Naive B cell (primary cell): Measurements from ENCODE around the gene LAMA5. TPM values are rescaled to one million over a fixed set of nuclear protein-coding genes. Genes with fewer than 3 reads are reported as not detected.

Experiments
- ATAC-seq, 2 donors: fragments of 150-1000 bp; cut with Tn5 transposase; 2 replicates each; pipeline ENCODE4 v1.10.0; 2021; ENCODE audit warnings: low read depth in 2 of 2, mild to moderate bottlenecking in 2 of 2, moderate library complexity in 2 of 2
- DNase-seq: peaks from one replicate; pipeline ENCODE4 v3.0.0; 2022
- H3K27ac Mint-ChIP-seq, 6 donors: one replicate each; pipeline ENCODE4 v1.8.0; 2020 to 2022; ENCODE audit warnings: mild to moderate bottlenecking in 6 of 6, mixed read lengths in 6 of 6, moderate library complexity in 5 of 6, inconsistent platforms in 2 of 6
- H3K27me3 Mint-ChIP-seq, 3 donors: one replicate each; pipeline ENCODE4 v1.8.0; 2021 to 2022; ENCODE audit warnings: mixed read lengths in 3 of 3, mild to moderate bottlenecking in 1 of 3
- H3K36me3 Mint-ChIP-seq, 2 donors: one replicate each; pipeline ENCODE4 v1.8.0; 2020 to 2022; ENCODE audit warnings: mixed read lengths in 2 of 2, inconsistent platforms in 1 of 2, mild to moderate bottlenecking in 1 of 2
- H3K4me1 Mint-ChIP-seq, 3 donors: one replicate each; pipeline ENCODE4 v1.8.0; 2020 to 2022; ENCODE audit warnings: mixed read lengths in 3 of 3, inconsistent platforms in 1 of 3, mild to moderate bottlenecking in 1 of 3, moderate library complexity in 1 of 3
- H3K4me3 Mint-ChIP-seq, 8 donors: one replicate each; pipeline ENCODE4 v1.8.0; 2020 to 2022; ENCODE audit warnings: mild to moderate bottlenecking in 8 of 8, mixed read lengths in 8 of 8, moderate library complexity in 8 of 8, inconsistent platforms in 2 of 8
- H3K9me3 Mint-ChIP-seq, 7 donors: one replicate each; pipeline ENCODE4 v1.8.0; 2020 to 2022; ENCODE audit warnings: mixed read lengths in 7 of 7, mild to moderate bottlenecking in 5 of 7, inconsistent platforms in 2 of 7, moderate library complexity in 1 of 7
- polyA plus RNA-seq, 6 donors: library from polyadenylated mRNA; unstranded; fragments of 300-500 nt; fragmentation: Illumina TruSeq; gene quantifications; one replicate each; pipeline ENCODE4 v1.2.3, GENCODE V29; 2021; ENCODE audit warnings: low read depth in 6 of 6

The LAMA5 gene
- polyA plus RNA-seq, 6 donors from 2014 or later = 0.50 to 11.9 (median 6.1) TPM

- no peak for ATAC-seq
- H3K9me3 Mint-ChIP-seq = no peaks in the 10 kb centered on the region
- peaks cover 5 to 18% (median 11%) of the 10 kb centered on the region in 3 donors for H3K27me3 Mint-ChIP-seq
- H3K4me3 Mint-ChIP-seq = peak overlapping the region in 6 of 8 donors; percentile 30 to 83 (median 64)
- no peak overlapping the region for H3K27ac Mint-ChIP-seq
- H3K4me1 Mint-ChIP-seq = peaks cover 18 to 28% (median 24%) of the 10 kb centered on the region in 3 donors
- no peaks in the 10 kb centered on the region for H3K36me3 Mint-ChIP-seq
- no peak for DNase-seq
Observed at GRCh38 chr20:62368976-62369814, 2.1 kb upstream of the LAMA5 start.

- ATAC-seq = no peak
- Mint-ChIP-seq H3K9me3 (no peaks in the 10 kb centered on the region), H3K27ac (peak overlapping the region in 2 of 6 donors; percentile 57 to 66), H3K36me3 (no peaks in the 10 kb centered on the region), H3K4me1 (peaks cover 15 to 27% (median 25%) of the 10 kb centered on the region in 3 donors), H3K4me3 (peak overlapping the region; percentile 74 to 91 (median 87)), H3K27me3 (peaks cover 5 to 18% (median 11%) of the 10 kb centered on the region in 3 donors)
- no peak for DNase-seq
Observed at GRCh38 chr20:62368392-62368975, 1.4 kb upstream of the LAMA5 start.

- Mint-ChIP-seq H3K27me3 (peaks cover 4 to 17% (median 5%) of the 10 kb centered on the region in 3 donors), H3K4me1 (peaks cover 15 to 32% (median 22%) of the 10 kb centered on the region in 3 donors), H3K36me3 (no peaks in the 10 kb centered on the region), H3K9me3 (no peaks in the 10 kb centered on the region), H3K27ac (peak overlapping the region in 3 of 6 donors; percentile 57 to 87 (median 75)), H3K4me3 (peak overlapping the region; percentile 74 to 91 (median 87))
- peak; percentile 33 for DNase-seq
- peak; percentile 14 to 17 for ATAC-seq
Observed at GRCh38 chr20:62367633-62368391, 700 bp upstream of the LAMA5 start.

GRCh38 chr20:62366370-62367135 lies 559 bp downstream of the LAMA5 start:
- Mint-ChIP-seq H3K9me3 (no peaks in the 10 kb centered on the region), H3K4me1 (peaks cover 15 to 37% (median 24%) of the 10 kb centered on the region in 3 donors), H3K36me3 (no peaks in the 10 kb centered on the region), H3K27me3 (peaks cover 0 to 14% (median 4%) of the 10 kb centered on the region in 3 donors), H3K27ac (no peak overlapping the region), H3K4me3 (peak overlapping the region; percentile 32 to 87 (median 76))
- peak; percentile 56 for ATAC-seq
- peak; percentile 51 for DNase-seq

GRCh38 chr20:62365814-62366369 lies 1.2 kb downstream of the LAMA5 start:
- ATAC-seq (peak in 1 of 2 donors; percentile 22), DNase-seq (no peak)
- Mint-ChIP-seq H3K9me3 (no peaks in the 10 kb centered on the region), H3K27me3 (peaks cover 0 to 14% (median 4%) of the 10 kb centered on the region in 3 donors), H3K36me3 (no peaks in the 10 kb centered on the region), H3K4me1 (peaks cover 15 to 37% (median 24%) of the 10 kb centered on the region in 3 donors), H3K4me3 (peak overlapping the region; percentile 32 to 87 (median 75)), H3K27ac (peak overlapping the region in 2 of 6 donors; percentile 39 to 61)

- H3K36me3 Mint-ChIP-seq = no peaks in the 10 kb centered on the region
- peaks cover 0 to 14% (median 4%) of the 10 kb centered on the region in 3 donors for H3K27me3 Mint-ChIP-seq
Observed at GRCh38 chr20:62364911-62365736, 2.0 kb downstream of the LAMA5 start.

GRCh38 chr20:62363920-62364851 lies 2.9 kb downstream of the LAMA5 start:
- Mint-ChIP-seq H3K36me3 (no peaks in the 10 kb centered on the region), H3K9me3 (no peaks in the 10 kb centered on the region), H3K4me3 (peak overlapping the region in 3 of 8 donors; percentile 43 to 81 (median 79)), H3K4me1 (peaks cover 12 to 37% (median 26%) of the 10 kb centered on the region in 3 donors), H3K27me3 (peaks cover 0 to 10% (median under 1%) of the 10 kb centered on the region in 3 donors), H3K27ac (peak overlapping the region in 2 of 6 donors; percentile 31 to 60)
- ATAC-seq (no peak), DNase-seq (no peak)

More at GRCh38 chr20:62364911-62365736, 2.0 kb downstream of the LAMA5 start:
- DNase-seq = no peak
- peaks cover 15 to 37% (median 25%) of the 10 kb centered on the region in 3 donors for H3K4me1 Mint-ChIP-seq
- no peaks in the 10 kb centered on the region for H3K9me3 Mint-ChIP-seq
- peak overlapping the region; percentile 16 to 87 (median 70) for H3K4me3 Mint-ChIP-seq
- H3K27ac Mint-ChIP-seq = peak overlapping the region in 1 of 6 donors; percentile 39
- no peak for ATAC-seq

GRCh38 chr20:62362991-62363919 lies 3.9 kb downstream of the LAMA5 start:
- DNase-seq = no peak
- no peak for ATAC-seq
- H3K9me3 Mint-ChIP-seq = no peaks in the 10 kb centered on the region
- peak overlapping the region in 2 of 8 donors; percentile 38 to 79 for H3K4me3 Mint-ChIP-seq
- H3K27me3 Mint-ChIP-seq = peaks cover 0 to 1% (median 0%) of the 10 kb centered on the region in 3 donors
- peaks cover 12 to 34% (median 25%) of the 10 kb centered on the region in 3 donors for H3K4me1 Mint-ChIP-seq
- peak overlapping the region in 3 of 6 donors; percentile 31 to 60 (median 57) for H3K27ac Mint-ChIP-seq
- H3K36me3 Mint-ChIP-seq = no peaks in the 10 kb centered on the region

GRCh38 chr20:62362590-62362940 lies 4.5 kb downstream of the LAMA5 start:
- no peak for ATAC-seq
- no peak overlapping the region for H3K4me3 Mint-ChIP-seq
- H3K36me3 Mint-ChIP-seq = no peaks in the 10 kb centered on the region
- H3K9me3 Mint-ChIP-seq = no peaks in the 10 kb centered on the region
- H3K4me1 Mint-ChIP-seq = peaks cover 11 to 35% (median 22%) of the 10 kb centered on the region in 3 donors
- H3K27me3 Mint-ChIP-seq = no peaks in the 10 kb centered on the region
- H3K27ac Mint-ChIP-seq = peak overlapping the region in 1 of 6 donors; percentile 57
- no peak for DNase-seq
